Stomach (tissue), 9 donors: ENCODE measurements around the gene FBXO34. TPM values are rescaled to one million over a fixed set of nuclear protein-coding genes. Genes with fewer than 3 reads are reported as not detected.
A peak's percentile ranks its signal among the peaks of the same experiment; 100 is the strongest.

Experiments used
- DNase-seq, 2 donors: peaks; one replicate each; pipeline versions ENCODE4 v3.0.0 to v3.0.0-alpha.2; 2013 to 2019
- H3K27ac ChIP-seq, 5 donors: fragments of 200-600 bp in 4 of 5; sonication (generic) in 4 of 5; one replicate each; pipeline ENCODE4 v1.5.1; 2013 to 2019; ENCODE audit warnings: mild to moderate bottlenecking in 1 of 5, moderate library complexity in 1 of 5
- H3K27me3 ChIP-seq, 3 donors: fragments of 200-600 bp; sonication (generic); one replicate each; pipeline ENCODE4 v1.5.1; 2017 to 2019; ENCODE audit warnings: mixed run types in 1 of 3
- H3K36me3 ChIP-seq, 4 donors: fragments of 200-600 bp; sonication (generic); 1 replicate in 3 of 4; 2 replicates in 1 of 4; pipeline ENCODE4 v1.5.1; 2016 to 2019
- H3K4me1 ChIP-seq, 4 donors: fragments of 200-600 bp; sonication (generic); one replicate each; pipeline ENCODE4 v1.5.1; 2016 to 2019
- H3K4me3 ChIP-seq, 4 donors: fragments of 200-600 bp; sonication (generic) in 3 of 4; one replicate each; pipeline ENCODE4 v1.5.1; 2016 to 2019; ENCODE audit warnings: mild to moderate bottlenecking in 1 of 4
- H3K9me3 ChIP-seq, 4 donors: fragments of 200-600 bp; sonication (generic); one replicate each; pipeline ENCODE4 v1.5.1; 2016 to 2019
- EP300 ChIP-seq: sonication (generic); formaldehyde crosslinking; IDR thresholded peaks from one replicate; pipeline ENCODE4 v1.6.1; 2017; ENCODE audit warnings: antibody characterized with exemption
- POLR2A ChIP-seq, 4 donors: fragments of 450-650 bp; IDR thresholded peaks; one replicate each; pipeline ENCODE4 v1.6.1; 2016; ENCODE audit warnings: antibody characterized with exemption in 4 of 4, control low read depth in 2 of 4, mild to moderate bottlenecking in 1 of 4, moderate library complexity in 1 of 4
- POLR2AphosphoS5 ChIP-seq, 3 donors: sonication (generic); formaldehyde crosslinking; IDR thresholded peaks; one replicate each; pipeline ENCODE4 v1.6.1; 2016; ENCODE audit warnings: antibody characterized with exemption in 3 of 3
- WGBS, 5 donors: extraction: QIAGEN DNeasy Blood & Tissue Kit in 3 of 5; methylation state at CpG; one replicate each; pipeline versions ENCODE4 v1.1.5 to v1.1.7; 2013 to 2018; 5-methylcytosine and 5-hydroxymethylcytosine counted together
- intact Hi-C: fragments of 100-400 bp; cut with DNase I; formaldehyde crosslinking; loops from one replicate; pipeline ENCODE4 v1.15.1; 2023; ENCODE audit warnings: low total_unique reads
- polyA plus RNA-seq, 3 donors: library from polyadenylated mRNA; stranded (reverse); fragments of 200-250 nt; gene quantifications; one replicate each; pipeline ENCODE4 v1.2.3, GENCODE V29; 2013
- total RNA-seq, 5 donors: library from RNA; depleted of rRNA; stranded (reverse); fragments of >200 nt; gene quantifications; one replicate each; pipeline versions ENCODE4 v1.1.0 to v1.2.3, GENCODE V29; 2014 to 2016
- TF ChIP-seq, protein P1 (sequence below), 7 experiments: fragments of 450-650 bp in 4 of 7; fragments of 200-600 bp in 3 of 7; sonication (generic) in 3 of 7; IDR thresholded peaks; one replicate each; pipeline ENCODE4 v1.5.1; 2016 to 2019; ENCODE audit warnings: antibody characterized with exemption in 7 of 7, control low read depth in 2 of 7, mild to moderate bottlenecking in 1 of 7
- donor health status: healthy with polysubstance abuse.
- donor health status: Bipolar disorder and iron deficiency.
- donor health status: healthy.

FBXO34 gene
- total and polyA plus RNA-seq, 8 donors = 6.7 to 55.0 (median 27.2) TPM

DNA sequence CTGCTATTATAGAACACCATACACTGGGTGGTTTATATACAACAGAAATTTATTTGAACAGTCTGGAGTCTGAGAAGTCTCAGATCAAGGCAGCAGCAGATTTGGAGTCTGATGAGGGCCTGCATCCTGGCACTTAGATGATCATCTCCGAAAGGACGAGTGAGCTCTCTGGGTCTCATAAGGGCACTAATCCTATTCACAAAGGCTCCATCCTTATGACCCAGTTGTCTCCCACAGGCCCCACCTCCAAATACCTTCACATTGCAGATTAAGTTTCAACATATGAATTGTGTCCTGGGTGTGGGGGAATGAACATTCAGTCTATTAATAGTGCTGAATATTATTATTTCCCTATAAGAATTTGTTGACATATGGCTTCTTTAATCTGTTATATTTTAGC, 53.6 kb downstream of the FBXO34 start:
- H3K4me1 ChIP-seq = peaks cover 0 to 15% (median 7%) of the 10 kb centered on the region in 4 donors
- no peak overlapping the region for H3K4me3 ChIP-seq
- no peak overlapping the region for H3K27ac ChIP-seq
- no peak for DNase-seq
- no peaks in the 10 kb centered on the region for H3K36me3 ChIP-seq
- WGBS, 5 donors = 94 to 100% (median 95%) methylated on average over 2 of the region's 2 CpGs
- no peaks in the 10 kb centered on the region for H3K27me3 ChIP-seq
- no peaks in the 10 kb centered on the region for H3K9me3 ChIP-seq
- TF ChIP-seq EP300 (no peak), POLR2A (IDR thresholded peaks at IDR 0.05) (no peak), POLR2AphosphoS5 (IDR thresholded peaks at IDR 0.05) (no peak)
- TF ChIP-seq, protein P1, sequence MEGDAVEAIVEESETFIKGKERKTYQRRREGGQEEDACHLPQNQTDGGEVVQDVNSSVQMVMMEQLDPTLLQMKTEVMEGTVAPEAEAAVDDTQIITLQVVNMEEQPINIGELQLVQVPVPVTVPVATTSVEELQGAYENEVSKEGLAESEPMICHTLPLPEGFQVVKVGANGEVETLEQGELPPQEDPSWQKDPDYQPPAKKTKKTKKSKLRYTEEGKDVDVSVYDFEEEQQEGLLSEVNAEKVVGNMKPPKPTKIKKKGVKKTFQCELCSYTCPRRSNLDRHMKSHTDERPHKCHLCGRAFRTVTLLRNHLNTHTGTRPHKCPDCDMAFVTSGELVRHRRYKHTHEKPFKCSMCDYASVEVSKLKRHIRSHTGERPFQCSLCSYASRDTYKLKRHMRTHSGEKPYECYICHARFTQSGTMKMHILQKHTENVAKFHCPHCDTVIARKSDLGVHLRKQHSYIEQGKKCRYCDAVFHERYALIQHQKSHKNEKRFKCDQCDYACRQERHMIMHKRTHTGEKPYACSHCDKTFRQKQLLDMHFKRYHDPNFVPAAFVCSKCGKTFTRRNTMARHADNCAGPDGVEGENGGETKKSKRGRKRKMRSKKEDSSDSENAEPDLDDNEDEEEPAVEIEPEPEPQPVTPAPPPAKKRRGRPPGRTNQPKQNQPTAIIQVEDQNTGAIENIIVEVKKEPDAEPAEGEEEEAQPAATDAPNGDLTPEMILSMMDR (IDR thresholded peaks at IDR 0.05) = no peak
- intact Hi-C loops = no loop called here

DNA sequence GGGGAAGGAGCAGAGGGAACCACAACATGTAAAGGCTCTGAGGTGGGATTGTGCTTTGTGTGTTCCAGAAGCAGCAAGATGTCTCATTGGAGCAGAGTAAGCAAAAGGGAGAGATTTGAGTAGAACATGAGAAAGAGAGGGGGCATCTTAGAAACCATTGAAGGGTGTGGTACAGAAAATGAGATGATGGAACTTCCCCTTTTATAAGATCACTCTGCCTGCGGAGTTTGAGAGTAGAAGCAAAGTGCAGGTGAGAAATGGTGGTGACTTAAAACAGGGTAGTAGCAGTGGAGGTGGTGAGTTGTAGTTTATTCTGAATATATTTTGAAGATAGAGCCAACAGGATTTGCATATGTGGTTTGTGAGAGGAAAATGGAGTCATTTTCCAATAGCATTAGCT, 56.0 kb downstream of the FBXO34 start:
- Histone ChIP-seq H3K36me3 (no peaks in the 10 kb centered on the region), H3K4me3 (no peak overlapping the region), H3K4me1 (peaks cover 0 to 30% (median 12%) of the 10 kb centered on the region in 4 donors), H3K27ac (no peak overlapping the region), H3K9me3 (no peaks in the 10 kb centered on the region), H3K27me3 (no peaks in the 10 kb centered on the region)
- DNase-seq = no peak
- TF ChIP-seq, protein P1 (IDR thresholded peaks at IDR 0.05) = no peak
- TF ChIP-seq POLR2AphosphoS5 (IDR thresholded peaks at IDR 0.05) (no peak), EP300 (no peak), POLR2A (IDR thresholded peaks at IDR 0.05) (no peak)
- WGBS, 5 donors = 63 to 78% (median 74%) methylated on average over 1 of the region's 1 CpG
- intact Hi-C loops = no loop called here

DNA sequence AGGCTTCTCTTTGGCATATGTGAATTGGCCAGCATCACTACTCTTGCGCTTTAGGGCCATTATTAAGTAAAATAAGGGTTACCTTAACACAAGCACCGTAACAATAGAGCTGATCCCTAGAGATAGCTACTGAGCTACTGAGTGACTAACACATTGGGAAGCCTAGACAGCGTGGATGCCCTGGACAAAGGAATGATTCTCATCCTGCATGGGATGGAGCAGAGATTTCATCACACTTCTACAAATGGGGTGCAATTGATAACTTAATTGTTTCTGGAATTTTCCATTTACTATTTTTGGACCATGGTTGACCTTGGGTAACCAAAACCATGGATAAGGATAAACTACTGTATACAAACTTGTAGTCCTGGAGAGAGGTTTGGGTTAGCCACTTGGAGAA, 57.1 kb downstream of the FBXO34 start:
- Histone ChIP-seq H3K36me3 (no peaks in the 10 kb centered on the region), H3K4me1 (peaks cover 7 to 42% (median 23%) of the 10 kb centered on the region in 4 donors), H3K9me3 (no peaks in the 10 kb centered on the region), H3K27ac (no peak overlapping the region), H3K4me3 (no peak overlapping the region), H3K27me3 (no peaks in the 10 kb centered on the region)
- no peak for DNase-seq
- TF ChIP-seq EP300 (no peak), POLR2A (IDR thresholded peaks at IDR 0.05) (no peak), POLR2AphosphoS5 (IDR thresholded peaks at IDR 0.05) (no peak)
- TF ChIP-seq, protein P1 (IDR thresholded peaks at IDR 0.05) = no peak
- intact Hi-C loops = no loop called here
- 63 to 92% (median 90%) methylated on average over 3 of the region's 3 CpGs for WGBS, 5 donors

DNA sequence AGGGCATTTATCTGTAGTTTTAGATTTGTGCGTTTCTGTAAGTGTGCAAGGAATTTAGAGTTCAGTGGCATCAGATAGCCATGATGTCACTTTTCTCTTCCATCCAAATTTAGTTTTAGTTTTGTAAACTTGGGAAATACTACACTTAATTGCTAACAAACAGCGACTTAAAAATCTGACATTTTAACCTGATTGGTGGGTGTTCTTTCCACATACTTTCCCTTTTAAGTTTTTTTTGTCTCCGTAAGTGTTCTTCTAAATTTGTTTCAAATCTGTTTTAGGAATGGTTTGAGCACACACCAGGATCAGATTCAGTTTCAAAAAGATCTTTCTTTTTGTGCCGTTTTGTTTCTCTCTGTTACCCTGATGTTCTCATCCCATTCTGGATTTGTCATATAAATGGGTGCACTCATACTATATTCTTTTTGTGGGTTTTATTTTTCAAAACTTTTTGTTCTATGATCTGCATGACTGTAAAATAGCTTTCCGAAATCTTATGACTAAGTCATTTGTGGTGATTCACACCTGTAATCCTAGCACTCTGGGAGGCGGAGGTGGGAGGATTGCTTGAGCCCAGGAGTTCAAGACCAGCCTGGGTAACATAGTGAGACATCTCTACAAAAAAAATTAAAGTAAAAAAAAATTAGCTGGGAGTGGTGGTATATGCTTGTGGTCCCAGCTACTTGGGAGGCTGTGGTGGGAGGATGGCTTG, 58.9 kb downstream of the FBXO34 start:
- no peaks in the 10 kb centered on the region for H3K36me3 ChIP-seq
- H3K9me3 ChIP-seq = no peaks in the 10 kb centered on the region
- DNase-seq = no peak
- H3K4me1 ChIP-seq = peaks cover 23 to 60% (median 40%) of the 10 kb centered on the region in 4 donors
- peak overlapping the region in 4 of 5 donors; percentile 20 to 43 (median 34) for H3K27ac ChIP-seq
- no peaks in the 10 kb centered on the region for H3K27me3 ChIP-seq
- TF ChIP-seq POLR2A (IDR thresholded peaks at IDR 0.05) = no peak
- TF ChIP-seq POLR2AphosphoS5 (IDR thresholded peaks at IDR 0.05) = no peak
- TF ChIP-seq EP300 = no peak
- TF ChIP-seq, protein P1 (IDR thresholded peaks at IDR 0.05) = no peak
- WGBS, 5 donors = 63 to 69% (median 64%) methylated on average over 6 of the region's 6 CpGs
- H3K4me3 ChIP-seq = no peak overlapping the region
- intact Hi-C loops = no loop called here
